GM06990 (cell line): Measurements from ENCODE around the gene SEL1L.
A peak's percentile ranks its signal among the peaks of the same experiment; 100 is the strongest.
"Not testable (repeated sequence)": the region's sequence is repeated elsewhere in the genome, so short reads cannot be mapped to it uniquely, and the experiment has no call there.

ENCODE experiments used
- DNase-seq: peaks from one replicate; pipeline ENCODE4 v3.0.0-alpha.2; 2011; ENCODE audit not compliant: insufficient read length; ENCODE audit errors: extremely low read depth
- H3K27me3 ChIP-seq: replicated peaks from 2 replicates; pipeline ENCODE4 v1.6.0; 2011; ENCODE audit warnings: low read length; ENCODE audit not compliant: control insufficient read depth, insufficient read depth
- H3K36me3 ChIP-seq: 2 replicates; pipeline ENCODE4 v1.5.1; 2011; ENCODE audit warnings: low read length; ENCODE audit not compliant: control insufficient read depth, insufficient read depth
- H3K4me3 ChIP-seq: replicated peaks from 2 replicates; pipeline ENCODE4 v1.5.1; 2011; ENCODE audit warnings: low read depth, mild to moderate bottlenecking, control low read depth, low read length
- CTCF ChIP-seq: IDR thresholded peaks from 2 replicates; pipeline ENCODE4 v1.5.1; 2011; ENCODE audit warnings: low read length, control low read depth, mild to moderate bottlenecking, inconsistent platforms; ENCODE audit not compliant: insufficient read depth, poor library complexity, severe bottlenecking

SEL1L gene

GRCh38 chr14:81464253-81465002 lies 69.2 kb downstream of the SEL1L start:
- Histone ChIP-seq H3K4me3 (peak overlapping the region; percentile 65), H3K27me3 (no peaks in the 10 kb centered on the region), H3K36me3 (no peaks in the 10 kb centered on the region)
- DNase-seq = peak; percentile 35
- peak; percentile 74 for TF ChIP-seq CTCF

GRCh38 chr14:81462356-81462755 lies 71.3 kb downstream of the SEL1L start:
- H3K27me3 ChIP-seq, H3K4me3 ChIP-seq, DNase-seq, H3K36me3 ChIP-seq: not testable (repeated sequence)

GRCh38 chr14:81459912-81460311 lies 73.7 kb downstream of the SEL1L start:
- H3K4me3 ChIP-seq = no peak overlapping the region
- no peak for DNase-seq

GRCh38 chr14:81458352-81458751 lies 75.3 kb downstream of the SEL1L start:
- Histone ChIP-seq H3K36me3 (no peaks in the 10 kb centered on the region), H3K4me3 (no peak overlapping the region), H3K27me3 (no peaks in the 10 kb centered on the region)
- TF ChIP-seq CTCF = no peak
- DNase-seq = no peak

More at GRCh38 chr14:81459912-81460311, 73.7 kb downstream of the SEL1L start:
- TF ChIP-seq CTCF = no peak
- no peaks in the 10 kb centered on the region for H3K27me3 ChIP-seq
- no peaks in the 10 kb centered on the region for H3K36me3 ChIP-seq

- no peak for DNase-seq
- no peaks in the 10 kb centered on the region for H3K36me3 ChIP-seq
- TF ChIP-seq CTCF = no peak
These were observed 78.3 kb downstream of the SEL1L start for GRCh38 chr14:81455390-81455789.

GRCh38 chr14:81454572-81455218 lies 79.0 kb downstream of the SEL1L start:
- H3K36me3 ChIP-seq = no peaks in the 10 kb centered on the region
- no peak for DNase-seq
- no peak for TF ChIP-seq CTCF
- H3K27me3 ChIP-seq = no peaks in the 10 kb centered on the region
- no peak overlapping the region for H3K4me3 ChIP-seq

More at GRCh38 chr14:81455390-81455789, 78.3 kb downstream of the SEL1L start:
- no peak overlapping the region for H3K4me3 ChIP-seq
- H3K27me3 ChIP-seq = no peaks in the 10 kb centered on the region
